GM12878 (cell line): ENCODE measurements around the gene LAP3.

Source experiments
- CHD2 ChIP-seq: IDR thresholded peaks from 2 replicates; pipeline ENCODE4 v1.6.1; 2011; ENCODE audit warnings: low read depth, low read length, improper control_type of control experiment, borderline replicate concordance
- CTCF ChIP-seq, 3 experiments: IDR thresholded peaks in 2 of 3; conservative IDR thresholded peaks in 1 of 3; 2 replicates each; pipeline ENCODE4 v1.5.1; 2011; ENCODE audit warnings: low read depth in 3 of 3, low read length in 3 of 3, mild to moderate bottlenecking in 3 of 3, control low read depth in 2 of 3, moderate library complexity in 2 of 3, inconsistent platforms in 1 of 3, mixed read lengths in 1 of 3; ENCODE audit not compliant: control insufficient read depth in 2 of 3, insufficient read depth in 1 of 3; ENCODE audit errors: extremely low read depth in 1 of 3
- FOS ChIP-seq: IDR thresholded peaks from 3 replicates; pipeline ENCODE4 v1.6.1; 2011; ENCODE audit warnings: borderline replicate concordance; ENCODE audit not compliant: insufficient read length; ENCODE audit errors: extremely low read depth
- MLLT1 ChIP-seq: fragments of 450-650 bp; IDR thresholded peaks from 2 replicates; pipeline ENCODE4 v1.6.1; 2016; ENCODE audit warnings: mild to moderate bottlenecking
- NFIC ChIP-seq: IDR thresholded peaks from 2 replicates; pipeline ENCODE4 v1.6.1; 2012; ENCODE audit warnings: low read depth, mild to moderate bottlenecking, inconsistent platforms, low read length, moderate library complexity
- NFYA ChIP-seq: IDR thresholded peaks from 2 replicates; pipeline ENCODE4 v1.6.1; 2011; ENCODE audit warnings: low read depth, mild to moderate bottlenecking, low read length, improper control_type of control experiment, borderline replicate concordance
- PBX3 ChIP-seq: IDR thresholded peaks from 2 replicates; pipeline ENCODE4 v1.6.1; 2011; ENCODE audit warnings: mild to moderate bottlenecking, low read depth, low read length, moderate library complexity; ENCODE audit not compliant: insufficient replicate concordance
- POLR2A ChIP-seq: IDR thresholded peaks from 2 replicates; pipeline ENCODE4 v1.6.1; 2011; ENCODE audit warnings: low read depth, mild to moderate bottlenecking, low read length
- RAD51 ChIP-seq: fragments of 450-650 bp; IDR thresholded peaks from 2 replicates; pipeline ENCODE4 v1.6.1; 2016; ENCODE audit warnings: moderate library complexity, mild to moderate bottlenecking, inconsistent platforms
- RCOR1 ChIP-seq: conservative IDR thresholded peaks from 2 replicates; pipeline ENCODE4 v1.6.1; 2012; ENCODE audit warnings: low read depth, low read length, improper control_type of control experiment
- REST ChIP-seq: IDR thresholded peaks from 2 replicates; pipeline ENCODE4 v1.6.1; 2012; ENCODE audit warnings: mild to moderate bottlenecking, low read depth, low read length
- ZZZ3 ChIP-seq: IDR thresholded peaks from 2 replicates; pipeline ENCODE4 v1.6.1; 2011; ENCODE audit warnings: low read depth; ENCODE audit not compliant: control insufficient read depth, insufficient read length

- TF ChIP-seq RCOR1 (no peak), REST (no peak), POLR2A (no peak), MLLT1 (no peak), NFIC (no peak), FOS (no peak), RAD51 (no peak), PBX3 (no peak), ZZZ3 (no peak), NFYA (no peak), CTCF (IDR thresholded peaks at IDR 0.05 in 2 of 3, conservative IDR thresholded peaks at IDR 0.05 in 1 of 3; ENCODE audit: control insufficient read depth in 2 of 3, extremely low read depth in 1 of 3, insufficient read depth in 1 of 3, low read depth in 3 of 3, low read length in 3 of 3) (no peak), CHD2 (no peak)
These were observed 2.8 kb upstream of the LAP3 start for GRCh38 chr4:17574206-17574605.
